HG02763 (cell line): ENCODE data around the gene TMEM221.

Experiments
- ATAC-seq: cut with Tn5 transposase; IDR thresholded peaks from one replicate; pipeline ENCODE4 v1.9.1; 2021; ENCODE audit warnings: mild to moderate bottlenecking, moderate library complexity; ENCODE audit not compliant: unreplicated experiment

Gene TMEM221

GRCh38 chr19:17445526-17446165 is 2.8 kb downstream of the TMEM221 start:
- ATAC-seq: no peak

GRCh38 chr19:17441241-17442021 is 7.0 kb downstream of the TMEM221 start:
- ATAC-seq: no peak

GRCh38 chr19:17436874-17437267 is 11.6 kb downstream of the TMEM221 start:
- no peak for ATAC-seq

GRCh38 chr19:17436094-17436873 is 12.2 kb downstream of the TMEM221 start:
- ATAC-seq: no peak

GRCh38 chr19:17435218-17435617 is 13.2 kb downstream of the TMEM221 start:
- no peak for ATAC-seq

- ATAC-seq: no peak
Observed at GRCh38 chr19:17431417-17431816, 17.1 kb downstream of the TMEM221 start.

- no peak for ATAC-seq
Observed at GRCh38 chr19:17429641-17430113, 18.8 kb downstream of the TMEM221 start.

- ATAC-seq: no peak
Observed at GRCh38 chr19:17424743-17425365, 23.6 kb downstream of the TMEM221 start.

GRCh38 chr19:17423429-17424208 is 24.8 kb downstream of the TMEM221 start:
- no peak for ATAC-seq

- ATAC-seq: no peak
Observed at GRCh38 chr19:17421942-17422341, 26.5 kb downstream of the TMEM221 start.

GRCh38 chr19:17420475-17420924 is 28.0 kb downstream of the TMEM221 start:
- ATAC-seq: peak; percentile 17

GRCh38 chr19:17419621-17420474 is 28.6 kb downstream of the TMEM221 start, which contains the start of gene MVB12A:
MVB12A (plus strand) TSS chr19:17420047; CDS start chr19:17420136, 89 bp downstream.
- ATAC-seq: peak; percentile 90

GRCh38 chr19:17419154-17419620 is 29.3 kb downstream of the TMEM221 start:
- ATAC-seq: no peak

GRCh38 chr19:17418710-17419109 is 29.8 kb downstream of the TMEM221 start:
- no peak for ATAC-seq

GRCh38 chr19:17415121-17415520 is 33.3 kb downstream of the TMEM221 start:
- ATAC-seq: no peak

- no peak for ATAC-seq
Observed at GRCh38 chr19:17414097-17414496, 34.4 kb downstream of the TMEM221 start.

- ATAC-seq: no peak
Observed at GRCh38 chr19:17411801-17412200, 36.7 kb downstream of the TMEM221 start.

GRCh38 chr19:17409990-17410389 is 38.5 kb downstream of the TMEM221 start:
- ATAC-seq: no peak

- ATAC-seq: no peak
Observed at GRCh38 chr19:17406887-17407196, 41.6 kb downstream of the TMEM221 start.
